ENCODE data around the gene C2orf78.
"Not testable (repeated sequence)": the region's sequence is repeated elsewhere in the genome, so short reads cannot be mapped to it uniquely, and the experiment has no call there.

Gene C2orf78

GRCh38 chr2:73783883-73784282 lies at the start of gene C2orf78:
C2orf78 (plus strand) TSS chr2:73784183; CDS start chr2:73784310, 127 bp downstream.
- DNase-seq (ENCODE audit: low spot score), result not testable (repeated sequence)

- no peak for DNase-seq (ENCODE audit: low spot score)
Observed at GRCh38 chr2:73736378-73736777, 47.6 kb upstream of the C2orf78 start.

- DNase-seq (ENCODE audit: low spot score), result peak; percentile 95
Observed at GRCh38 chr2:73736855-73737779, 46.9 kb upstream of the C2orf78 start, which contains the start of gene TPRKB. TPRKB (minus strand) TSS chr2:73737345; CDS start chr2:73734569, 2,776 bp downstream.

- no peak for DNase-seq (ENCODE audit: low spot score)
Observed at GRCh38 chr2:73739101-73739500, 44.9 kb upstream of the C2orf78 start.

GRCh38 chr2:73740767-73741166 lies 43.2 kb upstream of the C2orf78 start:
- no peak for DNase-seq (ENCODE audit: low spot score)

- no peak for DNase-seq (ENCODE audit: low spot score)
Observed at GRCh38 chr2:73746015-73746876, 37.7 kb upstream of the C2orf78 start.

- DNase-seq (ENCODE audit: low spot score), result no peak
Observed at GRCh38 chr2:73746877-73747208, 37.1 kb upstream of the C2orf78 start.

- DNase-seq (ENCODE audit: low spot score), result no peak
Observed at GRCh38 chr2:73749314-73749713, 34.7 kb upstream of the C2orf78 start.

GRCh38 chr2:73754332-73754731 lies 29.7 kb upstream of the C2orf78 start:
- DNase-seq (ENCODE audit: low spot score), result not testable (repeated sequence)

- no peak for DNase-seq (ENCODE audit: low spot score)
Observed at GRCh38 chr2:73759285-73759764, 24.7 kb upstream of the C2orf78 start.

- DNase-seq (ENCODE audit: low spot score), result no peak
Observed at GRCh38 chr2:73759904-73760303, 24.1 kb upstream of the C2orf78 start.

- DNase-seq (ENCODE audit: low spot score), result no peak
Observed at GRCh38 chr2:73762571-73762970, 21.4 kb upstream of the C2orf78 start.

GRCh38 chr2:73764945-73765344 lies 19.0 kb upstream of the C2orf78 start:
- DNase-seq (ENCODE audit: low spot score), result no peak

- DNase-seq (ENCODE audit: low spot score), result no peak
Observed at GRCh38 chr2:73766349-73766748, 17.6 kb upstream of the C2orf78 start.

- no peak for DNase-seq (ENCODE audit: low spot score)
Observed at GRCh38 chr2:73766994-73767393, 17.0 kb upstream of the C2orf78 start.

GRCh38 chr2:73770725-73771124 lies 13.3 kb upstream of the C2orf78 start:
- no peak for DNase-seq (ENCODE audit: low spot score)

- DNase-seq (ENCODE audit: low spot score), result no peak
Observed at GRCh38 chr2:73772819-73773218, 11.2 kb upstream of the C2orf78 start.

GRCh38 chr2:73776381-73776780 lies 7.6 kb upstream of the C2orf78 start:
- DNase-seq (ENCODE audit: low spot score), result no peak

GRCh38 chr2:73776869-73777519 lies 7.0 kb upstream of the C2orf78 start:
- DNase-seq (ENCODE audit: low spot score), result no peak

- not testable (repeated sequence) for DNase-seq (ENCODE audit: low spot score)
Observed at GRCh38 chr2:73778867-73779466, 5.0 kb upstream of the C2orf78 start.

- DNase-seq (ENCODE audit: low spot score), result peak; percentile 94
Observed at GRCh38 chr2:73779467-73780236, 4.3 kb upstream of the C2orf78 start, which contains the start of gene DUSP11. DUSP11 (minus strand) TSS chr2:73780103; CDS start chr2:73779974, 129 bp downstream.

Measured in globus pallidus (tissue), 1 donor.